DOHH2 (cell line): ENCODE measurements around the gene GOLPH3L.
"Not testable (repeated sequence)": the region's sequence is repeated elsewhere in the genome, so short reads cannot be mapped to it uniquely, and the experiment has no call there.

Experiments
- H3F3A ChIP-seq: fragments of 200-600 bp; sonication (generic), shearing (Covaris generic); 2 replicates; pipeline ENCODE4 v1.6.0; 2016; ENCODE audit warnings: antibody characterized with exemption, mild to moderate bottlenecking; ENCODE audit not compliant: control insufficient read depth, insufficient read depth
- H3K27ac ChIP-seq: fragments of 200-600 bp; sonication (generic); 2 replicates; pipeline ENCODE4 v1.5.1; 2014; ENCODE audit warnings: low read depth, mild to moderate bottlenecking, low read length, moderate library complexity
- H3K27me3 ChIP-seq: fragments of 200-600 bp; sonication (generic); 2 replicates; pipeline ENCODE4 v1.6.1; 2014; ENCODE audit warnings: mild to moderate bottlenecking, low read length, mixed read lengths; ENCODE audit not compliant: control insufficient read depth
- H3K36me3 ChIP-seq: fragments of 200-600 bp; sonication (generic); 2 replicates; pipeline ENCODE4 v1.6.1; 2014; ENCODE audit warnings: mild to moderate bottlenecking, low read length, moderate library complexity, mixed read lengths; ENCODE audit not compliant: control insufficient read depth
- H3K4me1 ChIP-seq: fragments of 200-600 bp; sonication (generic); 2 replicates; pipeline ENCODE4 v1.6.1; 2014; ENCODE audit warnings: mild to moderate bottlenecking, low read length, mixed read lengths; ENCODE audit not compliant: control insufficient read depth
- H3K4me2 ChIP-seq: fragments of 200-600 bp; sonication (generic); 2 replicates; pipeline ENCODE4 v1.6.0; 2014; ENCODE audit warnings: mild to moderate bottlenecking, low read length, moderate library complexity
- H3K4me3 ChIP-seq: fragments of 200-600 bp; sonication (generic); 2 replicates; pipeline ENCODE4 v1.5.1; 2014; ENCODE audit warnings: mild to moderate bottlenecking, low read length, mixed read lengths
- H3K79me2 ChIP-seq: fragments of 200-600 bp; sonication (generic); 2 replicates; pipeline ENCODE4 v1.6.1; 2014; ENCODE audit warnings: mild to moderate bottlenecking, low read length, mixed read lengths; ENCODE audit not compliant: control insufficient read depth
- H3K9me2 ChIP-seq: fragments of 200-600 bp; sonication (generic); replicated peaks from 2 replicates; pipeline ENCODE4 v1.6.1; 2014; ENCODE audit warnings: mild to moderate bottlenecking, low read length, mixed read lengths; ENCODE audit not compliant: control insufficient read depth
- H3K9me3 ChIP-seq: fragments of 200-600 bp; sonication (generic); 2 replicates; pipeline ENCODE4 v1.6.1; 2014; ENCODE audit warnings: antibody characterized with exemption, low read length, mixed read lengths; ENCODE audit not compliant: control insufficient read depth, insufficient read depth
- H4K20me1 ChIP-seq: fragments of 200-600 bp; sonication (generic); 2 replicates; pipeline ENCODE4 v1.6.0; 2014; ENCODE audit warnings: low read depth, mild to moderate bottlenecking, antibody characterized with exemption, low read length, moderate library complexity; ENCODE audit not compliant: control insufficient read depth, insufficient read depth
- CTCF ChIP-seq: fragments of 200-600 bp; sonication (generic); IDR thresholded peaks from one replicate; pipeline ENCODE4 v1.5.1; 2014; ENCODE audit warnings: antibody characterized with exemption, mild to moderate bottlenecking, low read depth, low read length; ENCODE audit not compliant: poor library complexity, severe bottlenecking
- EZH2phosphoT487 ChIP-seq: fragments of 200-600 bp; sonication (generic); IDR thresholded peaks from 2 replicates; pipeline ENCODE4 v1.6.1; 2017; ENCODE audit warnings: borderline replicate concordance, mild to moderate bottlenecking, antibody characterized with exemption, low read length, moderate library complexity, mixed read lengths

Gene GOLPH3L

GRCh38 chr1:150627826-150628410 is 69.0 kb downstream of the GOLPH3L start:
- peaks cover 17% of the 10 kb centered on the region for H3K4me1 ChIP-seq
- H3K27me3 ChIP-seq: no peaks in the 10 kb centered on the region
- peaks cover 5% of the 10 kb centered on the region for H3F3A ChIP-seq
- TF ChIP-seq CTCF: no peak
- no peaks in the 10 kb centered on the region for H3K9me3 ChIP-seq
- H3K27ac ChIP-seq: no peak overlapping the region
- H3K4me3 ChIP-seq: peak overlapping the region; percentile 75
- H3K4me2 ChIP-seq: peak overlapping the region; percentile 66
- peaks cover 41% of the 10 kb centered on the region for H3K79me2 ChIP-seq
- peaks cover 54% of the 10 kb centered on the region for H3K36me3 ChIP-seq
- H3K9me2 ChIP-seq: no peaks in the 10 kb centered on the region
- H4K20me1 ChIP-seq: no peaks in the 10 kb centered on the region

- H3K9me3 ChIP-seq: no peaks in the 10 kb centered on the region
- H3K79me2 ChIP-seq: peaks cover 41% of the 10 kb centered on the region
- no peak overlapping the region for H3K27ac ChIP-seq
- no peak for TF ChIP-seq CTCF
- no peak for TF ChIP-seq EZH2phosphoT487
- peaks cover 17% of the 10 kb centered on the region for H3K4me1 ChIP-seq
- no peaks in the 10 kb centered on the region for H4K20me1 ChIP-seq
- no peaks in the 10 kb centered on the region for H3K27me3 ChIP-seq
- H3K4me3 ChIP-seq: no peak overlapping the region
- H3K4me2 ChIP-seq: no peak overlapping the region
- peaks cover 70% of the 10 kb centered on the region for H3K36me3 ChIP-seq
- H3F3A ChIP-seq: peaks cover 8% of the 10 kb centered on the region
- H3K9me2 ChIP-seq: no peaks in the 10 kb centered on the region
These were observed 70.8 kb downstream of the GOLPH3L start for GRCh38 chr1:150626150-150626549.

- H3K9me3 ChIP-seq, H4K20me1 ChIP-seq, H3F3A ChIP-seq, H3K9me2 ChIP-seq, H3K27ac ChIP-seq, H3K4me2 ChIP-seq, H3K4me3 ChIP-seq, H3K27me3 ChIP-seq: not testable (repeated sequence)
- Histone ChIP-seq H3K79me2 (peaks cover 35% of the 10 kb centered on the region), H3K36me3 (peaks cover 86% of the 10 kb centered on the region), H3K4me1 (peaks cover 11% of the 10 kb centered on the region)
These were observed 72.4 kb downstream of the GOLPH3L start for GRCh38 chr1:150624546-150624945.

GRCh38 chr1:150624134-150624533 is 72.8 kb downstream of the GOLPH3L start:
- not testable (repeated sequence) for H3K4me3 ChIP-seq, H3K27ac ChIP-seq, H4K20me1 ChIP-seq, H3K27me3 ChIP-seq, H3K4me2 ChIP-seq, H3K9me3 ChIP-seq, H3K9me2 ChIP-seq
- H3K4me1 ChIP-seq: peaks cover 11% of the 10 kb centered on the region
- peaks cover 90% of the 10 kb centered on the region for H3K36me3 ChIP-seq
- peaks cover 10% of the 10 kb centered on the region for H3F3A ChIP-seq
- peaks cover 38% of the 10 kb centered on the region for H3K79me2 ChIP-seq
